Suprapubic skin (tissue), 4 donors: Measurements from ENCODE around the gene DOK1. TPM values are rescaled to one million over a fixed set of nuclear protein-coding genes. Genes with fewer than 3 reads are reported as not detected.

Experiments used
- DNase-seq, 2 donors: peaks; one replicate each; pipeline ENCODE4 v3.0.0-alpha.2; 2019; ENCODE audit warnings: low spot score in 2 of 2
- H3K27ac ChIP-seq: fragments of 200-600 bp; sonication (generic); one replicate; pipeline ENCODE4 v1.5.1; 2019
- H3K27me3 ChIP-seq: fragments of 200-600 bp; sonication (generic); one replicate; pipeline ENCODE4 v1.5.1; 2019
- H3K36me3 ChIP-seq: fragments of 200-600 bp; sonication (generic); one replicate; pipeline ENCODE4 v1.5.1; 2019
- H3K4me1 ChIP-seq: fragments of 200-600 bp; sonication (generic); one replicate; pipeline ENCODE4 v1.5.1; 2019
- H3K4me3 ChIP-seq: fragments of 200-600 bp; sonication (generic); one replicate; pipeline ENCODE4 v1.5.1; 2019; ENCODE audit warnings: mild to moderate bottlenecking
- H3K9me3 ChIP-seq: fragments of 200-600 bp; sonication (generic); one replicate; pipeline ENCODE4 v1.5.1; 2019
- CTCF ChIP-seq, 2 donors: fragments of 200-600 bp in 1 of 2; fragments of 450-650 bp in 1 of 2; sonication (generic) in 1 of 2; IDR thresholded peaks; one replicate each; pipeline ENCODE4 v1.5.1; 2016 to 2019; ENCODE audit warnings: antibody characterized with exemption in 2 of 2, mild to moderate bottlenecking in 1 of 2, moderate library complexity in 1 of 2
- EP300 ChIP-seq: sonication (generic); formaldehyde crosslinking; IDR thresholded peaks from one replicate; pipeline ENCODE4 v1.6.1; 2017; ENCODE audit warnings: antibody characterized with exemption
- POLR2A ChIP-seq, 2 donors: fragments of 450-650 bp; IDR thresholded peaks; one replicate each; pipeline ENCODE4 v1.6.1; 2017; ENCODE audit warnings: antibody characterized with exemption in 2 of 2, mild to moderate bottlenecking in 2 of 2, moderate library complexity in 2 of 2
- POLR2AphosphoS5 ChIP-seq, 3 donors: sonication (generic); formaldehyde crosslinking; IDR thresholded peaks; one replicate each; pipeline ENCODE4 v1.6.1; 2017; ENCODE audit warnings: antibody characterized with exemption in 3 of 3
- WGBS: methylation state at CpG from one replicate; pipeline ENCODE4 v1.1.5; 2018; 5-methylcytosine and 5-hydroxymethylcytosine counted together
- total RNA-seq, 4 donors: library from RNA; depleted of rRNA; stranded (reverse); fragments of >200 nt; gene quantifications; one replicate each; pipeline ENCODE4 v1.1.0, GENCODE V29; 2016

DOK1 gene
- total RNA-seq, 4 donors from 2014 or later = 3.3 to 10.6 (median 5.4) TPM

GRCh38 chr2:74538881-74539339 is 15.6 kb upstream of the DOK1 start:
- Histone ChIP-seq H3K4me3 (no peak overlapping the region), H3K27me3 (no peaks in the 10 kb centered on the region), H3K4me1 (peaks cover 2% of the 10 kb centered on the region), H3K27ac (no peak overlapping the region), H3K9me3 (no peaks in the 10 kb centered on the region), H3K36me3 (peaks cover under 1% of the 10 kb centered on the region)
- DNase-seq = no peak
- 76% methylated on average over 7 of the region's 7 CpGs for WGBS
- no peak for TF ChIP-seq POLR2AphosphoS5 (IDR thresholded peaks at IDR 0.05)

GRCh38 chr2:74540291-74540690 is 14.2 kb upstream of the DOK1 start:
- no peaks in the 10 kb centered on the region for H3K36me3 ChIP-seq
- no peak overlapping the region for H3K4me3 ChIP-seq
- H3K27me3 ChIP-seq = no peaks in the 10 kb centered on the region
- H3K4me1 ChIP-seq = peaks cover 2% of the 10 kb centered on the region
- DNase-seq = no peak
- no peak for TF ChIP-seq EP300
- TF ChIP-seq CTCF (IDR thresholded peaks at IDR 0.05) = no peak
- TF ChIP-seq POLR2A (IDR thresholded peaks at IDR 0.05) = no peak
- no peak for TF ChIP-seq POLR2AphosphoS5 (IDR thresholded peaks at IDR 0.05)
- no peaks in the 10 kb centered on the region for H3K9me3 ChIP-seq
- WGBS = 59% methylated on average over 5 of the region's 5 CpGs
- no peak overlapping the region for H3K27ac ChIP-seq

GRCh38 chr2:74542978-74543377 is 11.5 kb upstream of the DOK1 start:
- TF ChIP-seq POLR2AphosphoS5 (IDR thresholded peaks at IDR 0.05) = no peak
- TF ChIP-seq EP300 = no peak
- TF ChIP-seq POLR2A (IDR thresholded peaks at IDR 0.05) = no peak
- TF ChIP-seq CTCF (IDR thresholded peaks at IDR 0.05) = no peak
- no peaks in the 10 kb centered on the region for H3K36me3 ChIP-seq
- H3K27me3 ChIP-seq = no peaks in the 10 kb centered on the region
- H3K4me1 ChIP-seq = peaks cover 2% of the 10 kb centered on the region
- WGBS = 81% methylated on average over 1 of the region's 1 CpG
- H3K27ac ChIP-seq = no peak overlapping the region
- H3K4me3 ChIP-seq = no peak overlapping the region
- no peaks in the 10 kb centered on the region for H3K9me3 ChIP-seq
- no peak for DNase-seq

- Histone ChIP-seq H3K27me3 (peaks cover 5% of the 10 kb centered on the region), H3K4me3 (no peak overlapping the region), H3K9me3 (no peaks in the 10 kb centered on the region), H3K4me1 (peaks cover 18% of the 10 kb centered on the region), H3K36me3 (no peaks in the 10 kb centered on the region), H3K27ac (no peak overlapping the region)
- 88% methylated on average over 3 of the region's 3 CpGs for WGBS
- DNase-seq = no peak
- TF ChIP-seq POLR2A (IDR thresholded peaks at IDR 0.05) (no peak), CTCF (IDR thresholded peaks at IDR 0.05) (no peak), POLR2AphosphoS5 (IDR thresholded peaks at IDR 0.05) (no peak), EP300 (no peak)
Measured at GRCh38 chr2:74544634-74545033, 9.9 kb upstream of the DOK1 start.

GRCh38 chr2:74546004-74546403 is 8.5 kb upstream of the DOK1 start:
- no peak overlapping the region for H3K27ac ChIP-seq
- peaks cover 16% of the 10 kb centered on the region for H3K4me1 ChIP-seq
- no peaks in the 10 kb centered on the region for H3K36me3 ChIP-seq
- H3K4me3 ChIP-seq = no peak overlapping the region
- no peaks in the 10 kb centered on the region for H3K9me3 ChIP-seq
- TF ChIP-seq POLR2A (IDR thresholded peaks at IDR 0.05) (no peak), POLR2AphosphoS5 (IDR thresholded peaks at IDR 0.05) (no peak), CTCF (IDR thresholded peaks at IDR 0.05) (no peak), EP300 (no peak)
- peaks cover 5% of the 10 kb centered on the region for H3K27me3 ChIP-seq
- 93% methylated on average over 3 of the region's 3 CpGs for WGBS
- DNase-seq = no peak

GRCh38 chr2:74548285-74548899 is 6.1 kb upstream of the DOK1 start:
- Histone ChIP-seq H3K4me1 (peaks cover 18% of the 10 kb centered on the region), H3K36me3 (no peaks in the 10 kb centered on the region), H3K27me3 (peaks cover 5% of the 10 kb centered on the region), H3K4me3 (peak overlapping the region; percentile 67), H3K9me3 (no peaks in the 10 kb centered on the region), H3K27ac (peak overlapping the region; percentile 69)
- WGBS = 15% methylated on average over 19 of the region's 26 CpGs
- no peak for DNase-seq
- TF ChIP-seq POLR2A (IDR thresholded peaks at IDR 0.05) = no peak
